NCI-H510A (cell line): Measurements from ENCODE around the gene ALPP.
"Not testable (repeated sequence)": the region's sequence is repeated elsewhere in the genome, so short reads cannot be mapped to it uniquely, and the experiment has no call there.

ENCODE experiments used
- DNase-seq: peaks from one replicate; lab custom pipeline; 2025; lab: John Stamatoyannopoulos, UW

Gene ALPP

DNA sequence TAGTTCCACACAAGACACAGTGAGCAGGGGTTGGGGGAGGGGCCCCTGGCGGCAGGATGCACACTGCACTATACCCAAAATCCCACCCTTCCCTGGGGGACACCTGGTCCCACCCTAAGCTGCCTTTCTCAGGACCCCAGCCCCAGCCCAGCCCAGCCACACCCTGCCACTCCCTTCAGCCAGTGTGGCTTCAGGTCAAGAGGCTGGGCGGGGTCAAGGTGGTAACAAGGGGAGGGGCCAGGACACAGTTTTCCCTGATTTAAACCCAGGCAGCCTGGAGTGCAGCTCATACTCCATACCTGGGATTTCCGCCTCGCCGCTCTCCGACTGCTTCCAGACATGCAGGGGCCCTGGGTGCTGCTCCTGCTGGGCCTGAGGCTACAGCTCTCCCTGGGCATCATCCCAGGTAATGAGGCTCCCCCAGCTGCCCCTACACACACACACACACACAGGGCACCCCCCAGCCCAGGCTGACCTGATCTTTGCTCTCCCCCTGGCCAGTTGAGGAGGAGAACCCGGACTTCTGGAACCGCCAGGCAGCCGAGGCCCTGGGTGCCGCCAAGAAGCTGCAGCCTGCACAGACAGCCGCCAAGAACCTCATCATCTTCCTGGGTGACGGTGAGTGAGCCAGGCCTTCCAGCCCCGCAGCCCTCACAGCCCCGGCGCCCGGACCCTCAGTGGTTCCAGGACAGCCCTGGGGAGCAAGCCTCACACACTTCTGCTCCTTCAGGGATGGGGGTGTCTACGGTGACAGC lies 28.2 kb downstream of the ALPP start, which contains the start of gene ALPG:
Gene ALPG (plus strand): TSS at position 289 of the 755 bp plus-strand sequence. CDS start 51 bp downstream, at position 340.
- DNase-seq: no peak

DNA sequence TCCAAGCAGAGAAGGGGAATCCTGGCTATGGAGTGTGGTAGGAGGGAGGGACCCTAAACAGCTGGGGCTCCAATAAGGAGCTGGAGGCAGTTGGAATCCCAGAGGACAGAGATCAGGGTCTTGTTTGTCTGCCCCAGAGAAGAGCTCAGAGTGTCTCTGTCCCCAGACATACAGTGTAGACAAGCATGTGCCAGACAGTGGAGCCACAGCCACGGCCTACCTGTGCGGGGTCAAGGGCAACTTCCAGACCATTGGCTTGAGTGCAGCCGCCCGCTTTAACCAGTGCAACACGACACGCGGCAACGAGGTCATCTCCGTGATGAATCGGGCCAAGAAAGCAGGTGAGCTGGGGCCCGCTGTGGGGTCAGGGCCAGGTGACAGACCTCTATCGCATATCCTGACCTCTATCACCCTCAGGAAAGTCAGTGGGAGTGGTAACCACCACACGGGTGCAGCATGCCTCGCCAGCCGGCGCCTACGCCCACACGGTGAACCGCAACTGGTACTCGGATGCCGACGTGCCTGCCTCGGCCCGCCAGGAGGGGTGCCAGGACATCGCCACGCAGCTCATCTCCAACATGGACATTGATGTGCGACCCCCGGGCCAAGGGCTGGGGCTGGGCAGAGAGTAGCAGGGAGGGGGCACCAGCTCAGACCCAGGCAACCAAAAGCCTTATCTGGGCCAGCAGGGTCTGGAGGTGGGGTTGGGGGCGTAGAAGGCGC lies 29.0 kb downstream of the ALPP start:
- not testable (repeated sequence) for DNase-seq

DNA sequence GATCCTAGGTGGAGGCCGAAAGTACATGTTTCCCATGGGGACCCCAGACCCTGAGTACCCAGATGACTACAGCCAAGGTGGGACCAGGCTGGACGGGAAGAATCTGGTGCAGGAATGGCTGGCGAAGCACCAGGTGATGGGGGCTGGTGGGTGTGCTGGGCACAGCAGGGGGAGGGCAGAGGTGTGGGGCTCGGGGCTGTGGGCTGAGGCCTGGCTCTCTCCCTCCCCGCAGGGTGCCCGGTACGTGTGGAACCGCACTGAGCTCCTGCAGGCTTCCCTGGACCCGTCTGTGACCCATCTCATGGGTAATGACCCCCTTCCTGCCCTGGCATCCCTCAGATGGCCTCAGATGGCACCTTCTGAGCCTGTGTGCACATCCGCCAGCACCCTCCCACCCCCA lies 29.7 kb downstream of the ALPP start:
- not testable (repeated sequence) for DNase-seq

DNA sequence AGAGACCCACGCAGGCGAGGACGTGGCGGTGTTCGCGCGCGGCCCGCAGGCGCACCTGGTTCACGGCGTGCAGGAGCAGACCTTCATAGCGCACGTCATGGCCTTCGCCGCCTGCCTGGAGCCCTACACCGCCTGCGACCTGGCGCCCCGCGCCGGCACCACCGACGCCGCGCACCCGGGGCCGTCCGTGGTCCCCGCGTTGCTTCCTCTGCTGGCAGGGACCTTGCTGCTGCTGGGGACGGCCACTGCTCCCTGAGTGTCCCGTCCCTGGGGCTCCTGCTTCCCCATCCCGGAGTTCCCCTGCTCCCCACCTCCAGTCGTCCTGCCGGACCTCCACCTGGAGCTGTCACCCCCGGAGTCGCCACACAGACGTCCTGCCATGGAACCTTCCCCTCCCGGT lies 31.1 kb downstream of the ALPP start:
- not testable (repeated sequence) for DNase-seq

DNA sequence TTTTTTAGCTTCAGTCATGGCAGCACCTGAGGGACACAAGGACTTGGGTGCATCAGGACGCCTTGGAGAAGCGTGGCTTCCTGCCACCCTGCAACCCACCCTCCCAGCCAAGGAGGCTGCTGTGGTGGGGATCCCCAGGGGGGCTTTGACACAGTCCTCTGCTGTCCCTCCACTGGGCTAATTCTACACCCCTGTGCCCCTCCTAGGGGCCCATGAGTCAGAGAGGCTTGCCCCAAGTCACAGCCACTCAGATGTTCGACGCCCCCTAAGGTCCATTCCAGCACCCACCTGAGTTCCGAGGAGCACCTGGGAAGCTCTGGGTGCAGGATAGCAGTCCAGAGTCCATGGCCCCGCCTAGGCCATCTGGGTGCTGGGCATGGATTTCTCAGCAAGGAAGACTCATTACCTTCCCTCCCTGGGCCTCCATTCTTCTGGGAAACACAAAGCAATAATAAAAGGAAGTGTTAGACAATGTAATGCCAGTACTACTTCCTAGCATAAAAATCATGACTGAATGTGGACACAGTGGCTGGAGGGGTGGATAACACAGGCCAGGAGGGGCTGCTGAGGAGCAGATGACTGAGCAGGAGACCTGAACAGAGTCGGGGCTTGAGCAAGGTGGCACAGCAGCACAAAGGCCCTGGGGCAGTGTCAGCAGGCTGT lies 31.8 kb downstream of the ALPP start:
- no peak for DNase-seq

DNA sequence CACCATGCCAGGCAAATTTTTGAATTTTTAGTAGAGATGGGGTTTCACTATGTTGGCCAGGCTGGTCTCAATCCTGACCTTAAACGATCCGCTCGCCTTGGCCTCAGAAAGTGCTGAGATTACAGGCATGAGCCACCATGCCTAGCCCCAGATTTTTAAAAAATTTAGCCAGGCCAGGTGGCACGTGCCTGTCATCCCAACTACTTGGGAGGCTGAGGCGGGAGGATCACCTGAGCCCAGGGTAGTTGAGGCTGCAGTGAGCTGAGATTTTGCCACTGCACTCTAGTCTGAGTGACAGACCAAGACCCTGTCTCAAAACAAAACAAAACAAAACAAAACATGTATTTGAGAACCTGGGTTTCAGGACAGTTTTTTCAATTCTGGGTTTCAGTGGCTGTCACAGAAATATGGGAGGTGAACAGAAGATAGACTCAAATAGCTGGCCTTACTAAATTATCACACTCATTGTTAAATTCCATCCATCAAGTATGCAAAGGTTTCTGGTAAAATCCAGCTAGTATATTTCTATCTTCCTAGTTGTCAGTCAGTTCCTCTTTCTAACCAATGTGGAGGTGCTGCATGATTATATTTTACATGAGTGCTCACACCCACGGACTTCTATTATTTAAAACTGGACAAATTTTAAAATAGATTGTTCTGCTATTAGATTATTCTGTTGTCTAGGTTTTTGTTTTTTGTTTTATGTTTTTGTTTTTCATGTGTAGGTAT lies 33.5 kb downstream of the ALPP start:
- no peak for DNase-seq

DNA sequence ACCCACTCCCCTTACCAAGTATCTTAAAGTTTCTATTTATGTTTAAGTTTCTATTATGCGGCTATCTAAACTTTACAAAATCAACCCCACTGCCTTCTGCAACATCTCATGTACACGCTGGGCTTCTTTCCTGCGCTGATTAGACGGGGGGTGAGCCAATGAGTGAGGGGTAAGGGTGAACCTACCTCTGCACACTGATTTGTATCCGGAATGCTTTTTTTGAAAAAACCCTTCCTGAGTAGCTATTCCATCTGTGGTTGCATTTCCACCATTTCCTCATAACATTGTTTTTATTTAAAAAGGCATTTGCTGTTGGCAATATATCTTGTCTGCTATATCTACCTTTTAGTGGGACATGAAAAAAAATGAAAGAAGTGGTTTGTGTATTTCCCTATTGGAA lies 34.4 kb downstream of the ALPP start:
- DNase-seq: no peak

DNA sequence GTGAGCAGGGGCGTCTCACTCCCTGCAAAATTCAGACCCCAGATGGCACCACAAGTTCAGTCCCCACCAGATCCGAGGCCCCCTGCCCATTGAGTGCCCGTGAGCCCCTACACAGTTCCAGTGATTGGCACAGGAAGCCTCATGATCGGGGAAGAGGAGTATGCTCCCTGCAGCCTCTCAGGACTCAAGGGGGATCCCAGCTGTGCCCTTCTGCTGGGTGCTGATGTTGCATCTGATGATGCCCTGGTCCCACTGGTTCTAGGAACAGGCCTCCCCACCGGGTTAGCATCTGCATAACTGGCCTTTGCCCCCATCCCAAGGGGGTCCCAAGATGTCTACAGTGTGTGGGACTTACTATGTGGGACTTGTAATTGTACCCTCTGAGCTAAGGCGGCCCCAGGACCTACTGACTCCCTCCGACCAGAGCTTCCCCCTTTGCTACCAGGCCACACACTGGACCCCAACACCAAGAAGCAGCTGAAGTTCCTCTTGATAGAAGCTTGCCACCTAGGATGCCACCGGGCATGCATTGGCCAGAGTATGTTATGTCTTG lies 36.7 kb downstream of the ALPP start:
- DNase-seq: no peak

DNA sequence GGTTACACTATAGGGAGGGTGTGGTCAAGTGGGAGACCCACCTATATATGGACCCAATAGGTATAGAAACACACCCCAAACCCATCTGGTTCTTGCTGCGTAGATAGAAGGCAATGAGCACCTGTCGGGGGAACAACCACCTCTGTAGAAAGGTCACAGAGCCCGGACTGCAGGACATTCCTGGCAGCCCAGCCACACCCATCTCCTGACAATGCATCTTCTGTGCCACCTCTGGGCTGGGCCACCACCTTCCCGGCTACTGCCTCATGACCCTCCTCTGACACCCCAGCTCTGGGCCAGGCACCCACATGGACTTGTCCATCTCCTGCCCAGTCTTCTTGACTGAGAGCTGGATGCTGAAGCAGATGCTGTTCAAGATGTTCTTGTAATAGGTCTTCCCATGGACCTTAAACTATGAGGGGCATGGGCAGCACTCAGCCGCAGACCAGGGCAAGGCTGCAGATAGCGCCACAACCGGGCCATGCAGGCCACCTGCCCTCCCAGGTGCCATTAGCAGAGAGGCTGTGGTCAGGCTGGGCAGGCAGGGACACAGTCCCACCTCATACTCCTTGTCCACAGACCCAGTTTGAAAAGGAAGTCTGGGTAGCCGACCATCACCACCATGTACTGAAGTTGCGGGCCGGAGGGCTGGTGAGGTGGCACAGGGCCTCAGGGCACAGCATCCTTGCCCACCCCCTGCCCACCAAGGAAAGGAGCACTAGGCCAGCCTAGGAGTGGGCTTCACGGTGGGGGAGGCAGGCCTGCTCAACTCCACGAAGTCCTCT lies 37.4 kb downstream of the ALPP start:
- no peak for DNase-seq

DNA sequence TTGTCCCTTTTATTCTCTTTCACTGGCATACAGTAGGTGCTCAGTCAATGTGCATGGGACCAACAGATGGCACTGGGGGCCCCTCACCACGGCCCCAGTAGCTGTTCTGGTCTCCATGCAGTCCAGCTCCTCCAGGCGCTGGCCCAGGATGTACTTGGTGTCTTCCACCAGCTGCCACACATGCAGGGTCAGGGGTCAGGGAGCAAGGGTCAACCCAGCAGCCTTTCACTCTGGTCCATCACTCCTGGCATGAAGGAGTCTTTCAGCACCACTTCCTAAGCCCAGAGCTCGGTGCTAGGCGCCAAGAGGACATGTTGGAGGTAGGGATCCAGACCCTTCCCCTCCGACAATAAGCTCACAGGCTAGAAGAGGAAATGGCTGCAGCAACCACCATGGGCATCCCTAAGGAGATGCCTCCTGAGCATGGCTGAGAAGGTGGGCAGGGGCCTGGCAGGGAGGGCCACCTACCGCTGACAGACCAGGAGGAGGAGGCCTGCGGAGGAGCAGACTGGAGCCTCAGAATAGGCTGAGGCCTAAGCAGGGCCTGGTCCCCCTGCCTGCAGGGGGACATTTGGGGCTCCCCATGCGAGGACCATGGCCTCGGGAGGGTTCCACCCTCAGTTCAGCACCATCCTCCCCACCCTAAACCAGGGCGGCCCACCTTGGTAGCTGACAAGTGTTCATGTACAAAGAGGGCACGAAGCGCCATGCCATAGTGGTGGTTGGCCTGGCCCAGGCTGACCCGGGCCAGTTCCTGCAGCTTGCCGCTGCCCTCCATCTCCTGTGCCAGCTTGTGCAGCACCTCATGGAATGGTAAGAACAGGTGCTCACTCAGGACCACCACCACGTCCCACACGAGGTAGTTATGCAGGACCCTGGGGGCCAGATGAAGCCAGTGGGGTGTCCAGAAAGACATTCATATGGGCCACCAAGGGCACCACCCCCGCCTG lies 38.2 kb downstream of the ALPP start:
- DNase-seq: no peak

DNA sequence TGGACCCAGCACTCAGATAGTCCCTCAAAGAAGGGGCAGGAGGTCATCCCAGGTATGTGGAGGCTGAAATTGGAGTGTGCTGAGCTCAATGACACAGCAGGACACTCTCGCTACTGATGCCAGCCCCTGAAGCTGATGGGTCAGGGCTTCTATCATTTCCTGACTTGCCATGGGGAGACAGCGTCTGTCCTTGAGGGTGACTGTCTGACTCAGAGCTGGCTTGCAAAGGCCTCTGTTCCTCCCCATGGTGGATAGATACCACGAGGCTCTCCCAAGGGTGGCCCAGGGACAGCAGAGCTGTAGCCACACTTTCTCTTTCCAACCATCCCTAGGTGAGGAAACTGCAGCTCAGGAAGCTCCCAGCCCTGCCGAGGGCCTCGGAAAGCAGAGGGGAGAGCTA lies 38.9 kb downstream of the ALPP start:
- DNase-seq: no peak

DNA sequence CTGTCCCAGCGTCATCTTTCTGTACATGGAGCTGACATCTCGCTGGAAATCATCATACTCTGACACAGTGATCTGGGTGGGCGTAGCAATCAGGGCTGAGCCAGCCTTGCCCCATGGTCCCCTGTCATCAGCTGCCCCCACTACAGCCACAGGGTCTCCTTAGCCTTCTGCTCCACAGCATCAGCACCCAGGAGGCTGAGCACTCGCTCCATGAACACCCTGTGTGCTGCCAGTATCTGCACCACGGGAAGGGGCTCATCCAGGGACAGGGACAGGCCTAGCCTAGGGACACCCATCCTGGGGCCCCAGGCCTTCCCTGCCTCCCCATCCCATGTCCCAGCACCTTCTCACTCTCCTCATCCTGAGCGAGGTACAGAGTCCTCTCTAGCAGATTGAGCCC lies 39.5 kb downstream of the ALPP start:
- no peak for DNase-seq

DNA sequence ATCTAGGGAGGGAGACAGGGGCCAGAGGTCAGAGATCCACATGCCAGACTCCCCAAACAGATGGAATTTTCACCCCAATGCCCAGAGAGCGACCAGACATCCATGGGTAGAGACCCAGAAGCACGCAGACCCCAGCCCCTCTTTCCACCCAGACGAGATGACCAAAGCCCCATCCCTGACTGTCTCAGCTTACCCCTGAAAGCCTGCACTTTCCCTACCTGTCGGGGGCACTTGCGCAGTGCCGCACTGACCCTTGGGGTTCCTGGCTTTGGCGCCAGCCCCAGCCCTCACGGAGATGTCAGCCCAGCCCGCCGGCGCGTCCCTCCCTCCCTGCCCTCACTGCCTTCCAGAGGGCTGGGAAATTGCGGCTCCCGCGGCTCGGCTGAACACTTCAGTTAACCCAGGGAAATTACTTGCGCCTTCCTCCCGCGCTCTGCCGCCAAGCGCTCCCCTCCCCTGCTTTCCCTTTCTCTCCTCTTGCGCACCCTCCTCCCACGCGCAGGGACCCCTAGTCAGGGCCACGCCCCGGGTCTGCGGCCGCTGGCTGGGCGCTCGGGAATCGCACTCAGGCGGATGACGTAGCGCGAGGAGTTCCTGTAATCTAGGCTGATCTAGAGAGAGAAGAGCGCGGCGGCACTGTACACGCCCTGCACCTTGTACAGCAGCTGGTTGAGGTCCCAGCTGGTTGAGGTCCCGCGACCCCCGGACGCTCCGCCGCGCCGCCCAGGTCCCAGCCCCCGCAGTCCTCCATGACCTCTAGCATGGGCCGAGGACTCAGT lies 40.1 kb downstream of the ALPP start:
- DNase-seq: peak; percentile 68

DNA sequence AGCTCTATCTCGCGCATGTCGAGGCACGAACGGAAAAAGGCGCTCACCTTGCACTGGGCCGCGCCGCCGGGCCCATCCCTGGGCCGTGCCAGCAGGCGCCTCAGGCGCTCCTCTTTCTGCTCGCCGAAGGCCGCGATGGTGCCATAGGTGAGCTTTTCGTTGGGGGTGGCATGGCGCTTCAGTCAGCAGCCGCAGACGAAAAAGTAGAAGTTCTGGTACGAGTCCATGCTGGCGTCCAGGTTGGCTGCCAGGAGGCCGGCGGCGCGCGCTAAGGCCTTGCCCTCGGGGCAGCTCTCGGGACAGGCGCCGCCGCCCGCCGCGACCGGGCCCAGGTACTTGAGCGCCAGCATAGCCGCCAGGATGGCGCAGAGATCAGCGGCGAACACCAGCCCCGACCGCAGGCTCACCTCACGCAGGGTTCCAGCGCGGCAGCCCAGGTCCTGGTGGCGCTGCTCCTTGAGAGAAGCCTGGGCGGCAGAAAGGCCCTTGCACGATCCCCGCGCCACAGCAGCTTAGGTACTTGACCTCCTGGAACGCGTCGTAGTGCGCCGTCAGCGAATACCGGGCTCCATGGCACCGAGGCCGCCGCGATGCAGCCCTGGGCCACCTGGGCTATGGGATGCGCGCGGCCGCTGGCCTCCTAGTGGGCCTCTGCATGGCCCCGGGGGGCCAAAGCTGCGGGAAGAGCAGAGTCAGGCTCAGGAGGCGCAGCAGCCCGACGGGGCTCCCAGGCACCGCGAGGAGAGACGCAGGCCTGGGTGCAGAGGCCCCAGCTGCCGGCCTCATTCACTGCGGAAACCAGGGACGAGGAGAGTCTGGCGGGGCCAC lies 40.9 kb downstream of the ALPP start:
- DNase-seq: no peak

DNA sequence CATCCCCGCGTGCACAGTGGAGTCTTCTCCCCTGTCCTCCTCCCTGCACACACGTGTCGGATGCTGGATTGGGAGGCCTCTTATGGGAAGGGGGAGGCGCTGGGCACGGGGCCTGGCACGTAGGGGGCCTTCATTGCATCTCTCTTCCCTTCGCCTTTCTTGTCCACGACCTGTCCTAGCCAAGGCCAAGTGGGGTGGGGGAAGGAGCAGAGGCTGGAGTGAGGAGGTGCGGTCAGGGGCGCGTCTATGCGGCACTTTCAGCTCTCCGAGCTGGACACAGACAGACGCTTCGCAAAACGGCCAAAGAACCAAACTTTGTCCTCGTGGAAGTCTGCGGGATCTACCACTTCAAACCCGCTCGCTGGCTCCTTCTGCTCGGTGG lies 41.5 kb downstream of the ALPP start:
- DNase-seq: no peak

DNA sequence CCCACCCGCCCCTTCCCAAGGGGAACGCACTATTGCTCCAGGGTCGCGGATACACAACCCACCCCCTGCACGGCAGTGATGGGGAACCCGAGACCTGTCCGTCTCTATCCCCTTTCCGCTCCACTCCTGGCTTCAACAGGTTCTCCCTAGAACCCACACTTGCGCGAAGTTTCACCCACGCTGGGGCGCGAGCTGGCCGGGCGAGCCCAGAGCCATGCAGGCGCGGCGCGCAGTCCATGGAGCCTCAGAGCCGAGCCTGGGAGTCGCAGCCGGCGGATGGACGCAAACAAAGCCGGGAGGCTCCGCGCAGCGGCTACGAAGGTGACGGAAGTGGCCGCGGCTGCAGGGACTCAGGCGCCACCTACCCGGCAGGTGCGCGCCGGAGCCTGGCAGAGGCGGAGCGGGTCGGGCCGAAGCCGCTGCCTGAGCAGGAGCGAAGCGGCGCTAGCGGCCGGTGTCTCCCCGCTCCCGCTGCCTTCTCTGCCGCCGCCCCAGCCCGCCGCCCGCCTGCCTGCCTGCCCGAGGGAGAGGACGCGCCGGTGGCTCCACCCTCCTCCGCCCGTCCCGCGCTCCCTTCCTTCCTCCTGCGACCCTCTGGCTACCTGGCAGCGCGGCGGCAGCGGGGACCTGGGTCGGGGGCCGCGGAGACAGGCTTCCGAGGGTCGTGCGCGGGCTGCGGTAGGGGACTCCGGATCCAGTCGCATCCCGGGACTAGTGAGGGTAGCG lies 42.1 kb downstream of the ALPP start:
- peak; percentile 91 for DNase-seq

DNA sequence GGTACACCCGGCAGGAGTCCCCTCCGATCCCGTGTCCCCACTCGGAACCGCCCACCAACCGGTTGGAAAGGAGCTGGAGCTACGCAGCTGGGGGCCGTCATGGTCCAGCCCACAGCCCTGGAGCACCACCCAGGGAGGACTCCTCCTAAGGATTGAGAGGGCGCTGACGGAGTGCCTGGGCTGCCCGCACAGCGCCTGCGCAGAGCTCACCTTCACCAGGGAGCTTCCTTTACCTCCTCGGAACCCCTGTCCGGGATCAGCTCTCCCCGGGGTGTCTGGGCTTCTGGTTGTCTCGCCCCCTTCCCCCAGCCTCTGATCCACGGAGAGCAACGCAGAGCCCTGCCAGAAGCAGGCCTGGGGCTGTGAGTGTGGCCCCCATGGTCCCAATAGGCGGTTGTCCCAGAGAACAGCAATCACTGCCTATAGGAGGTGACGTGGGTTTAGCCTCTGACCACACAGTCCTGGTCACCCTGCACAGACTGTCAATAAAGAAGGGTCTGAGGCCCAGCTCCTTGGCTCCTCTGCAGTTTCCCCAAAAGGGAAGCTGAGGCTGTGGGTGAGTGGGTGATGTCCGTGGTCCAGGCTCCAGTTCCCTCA lies 42.7 kb downstream of the ALPP start:
- DNase-seq: no peak
